Measurements from ENCODE around the gene PARD3.

PARD3 gene

GRCh38 chr10:34206935-34207268, 608.2 kb downstream of the PARD3 start:
- TF ChIP-seq CTCF (IDR thresholded peaks at IDR 0.05; ENCODE audit: control insufficient read depth, extremely low read depth, insufficient read depth), result no peak
- DNase-seq (ENCODE audit: low read depth), result no peak

GRCh38 chr10:34206078-34206934, 608.8 kb downstream of the PARD3 start:
- TF ChIP-seq CTCF (IDR thresholded peaks at IDR 0.05; ENCODE audit: control insufficient read depth, extremely low read depth, insufficient read depth), result no peak
- H3K4me3 ChIP-seq (ENCODE audit: low read depth, low read length), result no peak overlapping the region
- no peak for DNase-seq (ENCODE audit: low read depth)

More at GRCh38 chr10:34206935-34207268, 608.2 kb downstream of the PARD3 start:
- no peak overlapping the region for H3K4me3 ChIP-seq (ENCODE audit: low read depth, low read length)

GRCh38 chr10:34205452-34205851, 609.6 kb downstream of the PARD3 start:
- no peak for DNase-seq (ENCODE audit: low read depth)
- H3K4me3 ChIP-seq (ENCODE audit: low read depth, low read length), result no peak overlapping the region
- TF ChIP-seq CTCF (IDR thresholded peaks at IDR 0.05; ENCODE audit: control insufficient read depth, extremely low read depth, insufficient read depth), result no peak

- no peak for DNase-seq (ENCODE audit: low read depth)
- no peak for TF ChIP-seq CTCF (IDR thresholded peaks at IDR 0.05; ENCODE audit: control insufficient read depth, extremely low read depth, insufficient read depth)
- no peak overlapping the region for H3K4me3 ChIP-seq (ENCODE audit: low read depth, low read length)
Measured at GRCh38 chr10:34203966-34204630, 611.0 kb downstream of the PARD3 start.

- H3K4me3 ChIP-seq (ENCODE audit: low read depth, low read length), result no peak overlapping the region
- DNase-seq (ENCODE audit: low read depth), result no peak
- TF ChIP-seq CTCF (IDR thresholded peaks at IDR 0.05; ENCODE audit: control insufficient read depth, extremely low read depth, insufficient read depth), result no peak
Measured at GRCh38 chr10:34200355-34200901, 614.7 kb downstream of the PARD3 start.

GRCh38 chr10:34198953-34199352, 616.1 kb downstream of the PARD3 start:
- no peak for DNase-seq (ENCODE audit: low read depth)
- no peak overlapping the region for H3K4me3 ChIP-seq (ENCODE audit: low read depth, low read length)
- no peak for TF ChIP-seq CTCF (IDR thresholded peaks at IDR 0.05; ENCODE audit: control insufficient read depth, extremely low read depth, insufficient read depth)
